Parathyroid adenoma (tissue), 2 donors: ENCODE data around the gene KCNB1.

Source experiments
- H2AFZ ChIP-seq: fragments of 300-600 bp; sonication (generic); one replicate; pipeline ENCODE4 v1.7.0; 2017; ENCODE audit warnings: antibody characterized with exemption, mild to moderate bottlenecking
- H3K27ac ChIP-seq: fragments of 300-600 bp; sonication (generic); one replicate; pipeline ENCODE4 v1.7.0; 2017
- H3K27me3 ChIP-seq: fragments of 300-600 bp; sonication (generic); one replicate; pipeline ENCODE4 v1.7.0; 2017; ENCODE audit warnings: low read length; ENCODE audit not compliant: control insufficient read depth, insufficient read depth
- H3K36me3 ChIP-seq: fragments of 300-600 bp; sonication (generic); one replicate; pipeline ENCODE4 v1.7.0; 2017; ENCODE audit warnings: low read length; ENCODE audit not compliant: control insufficient read depth, insufficient read depth
- H3K4me1 ChIP-seq: fragments of 300-600 bp; sonication (generic); one replicate; pipeline ENCODE4 v1.7.0; 2017; ENCODE audit warnings: control low read depth
- H3K4me2 ChIP-seq: fragments of 300-600 bp; sonication (generic); one replicate; pipeline ENCODE4 v1.7.0; 2017; ENCODE audit warnings: low read length
- H3K4me3 ChIP-seq: fragments of 300-600 bp; sonication (generic); one replicate; pipeline ENCODE4 v1.7.0; 2017; ENCODE audit warnings: low read depth, low read length
- H3K79me2 ChIP-seq: fragments of 300-600 bp; sonication (generic); one replicate; pipeline ENCODE4 v1.7.0; 2017; ENCODE audit warnings: control low read depth
- H3K9ac ChIP-seq: fragments of 300-600 bp; sonication (generic); one replicate; pipeline ENCODE4 v1.7.0; 2017; ENCODE audit warnings: mild to moderate bottlenecking
- H3K9me3 ChIP-seq: fragments of 300-600 bp; sonication (generic); one replicate; pipeline ENCODE4 v1.7.0; 2017; ENCODE audit warnings: low read length; ENCODE audit not compliant: control insufficient read depth
- TF ChIP-seq, protein P1 (sequence below): fragments of 300-600 bp; sonication (generic); IDR thresholded peaks from one replicate; pipeline ENCODE4 v1.7.0; 2017; ENCODE audit warnings: antibody characterized with exemption, mild to moderate bottlenecking
- donor health status: primary hyperparathyroidism.

KCNB1 gene

DNA sequence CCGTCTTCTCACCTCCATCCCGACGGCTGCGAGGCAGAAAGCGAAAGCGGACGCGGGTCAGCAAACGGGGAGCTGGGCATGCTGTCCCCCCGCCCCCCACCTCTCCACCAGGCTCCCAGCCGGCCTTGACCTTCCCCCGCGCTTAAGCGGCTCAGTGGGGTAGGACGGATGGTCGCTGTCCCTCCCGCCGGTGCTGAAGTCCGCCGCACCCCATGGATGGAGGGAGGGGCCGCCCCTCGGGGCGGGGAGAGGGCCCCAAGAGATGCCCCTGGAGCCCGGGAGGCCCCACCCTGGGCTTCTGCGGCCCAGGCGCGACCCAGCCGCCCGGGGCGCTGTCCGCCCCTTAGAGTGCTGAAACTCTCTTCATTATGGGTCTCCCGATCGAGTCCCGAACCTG is at the start of gene KCNB1:
TSS of gene KCNB1 (minus strand) at position 48 of the 397 bp plus-strand sequence. CDS start 188 bp downstream, outside the sequence.
- Histone ChIP-seq H3K36me3 (no peaks in the 10 kb centered on the region), H3K27ac (no peak within 1 kb of the TSS), H3K79me2 (no peaks in the 10 kb centered on the region), H3K27me3 (no peaks in the 10 kb centered on the region), H3K4me3 (no peak within 1 kb of the TSS), H3K4me1 (no peaks in the 10 kb centered on the region), H3K9me3 (no peaks in the 10 kb centered on the region), H3K9ac (no peak within 1 kb of the TSS), H2AFZ (peak within 1 kb of the TSS; percentile 84), H3K4me2 (peak within 1 kb of the TSS; percentile 25)
- TF ChIP-seq, protein P1, sequence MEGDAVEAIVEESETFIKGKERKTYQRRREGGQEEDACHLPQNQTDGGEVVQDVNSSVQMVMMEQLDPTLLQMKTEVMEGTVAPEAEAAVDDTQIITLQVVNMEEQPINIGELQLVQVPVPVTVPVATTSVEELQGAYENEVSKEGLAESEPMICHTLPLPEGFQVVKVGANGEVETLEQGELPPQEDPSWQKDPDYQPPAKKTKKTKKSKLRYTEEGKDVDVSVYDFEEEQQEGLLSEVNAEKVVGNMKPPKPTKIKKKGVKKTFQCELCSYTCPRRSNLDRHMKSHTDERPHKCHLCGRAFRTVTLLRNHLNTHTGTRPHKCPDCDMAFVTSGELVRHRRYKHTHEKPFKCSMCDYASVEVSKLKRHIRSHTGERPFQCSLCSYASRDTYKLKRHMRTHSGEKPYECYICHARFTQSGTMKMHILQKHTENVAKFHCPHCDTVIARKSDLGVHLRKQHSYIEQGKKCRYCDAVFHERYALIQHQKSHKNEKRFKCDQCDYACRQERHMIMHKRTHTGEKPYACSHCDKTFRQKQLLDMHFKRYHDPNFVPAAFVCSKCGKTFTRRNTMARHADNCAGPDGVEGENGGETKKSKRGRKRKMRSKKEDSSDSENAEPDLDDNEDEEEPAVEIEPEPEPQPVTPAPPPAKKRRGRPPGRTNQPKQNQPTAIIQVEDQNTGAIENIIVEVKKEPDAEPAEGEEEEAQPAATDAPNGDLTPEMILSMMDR: peak; percentile 30

DNA sequence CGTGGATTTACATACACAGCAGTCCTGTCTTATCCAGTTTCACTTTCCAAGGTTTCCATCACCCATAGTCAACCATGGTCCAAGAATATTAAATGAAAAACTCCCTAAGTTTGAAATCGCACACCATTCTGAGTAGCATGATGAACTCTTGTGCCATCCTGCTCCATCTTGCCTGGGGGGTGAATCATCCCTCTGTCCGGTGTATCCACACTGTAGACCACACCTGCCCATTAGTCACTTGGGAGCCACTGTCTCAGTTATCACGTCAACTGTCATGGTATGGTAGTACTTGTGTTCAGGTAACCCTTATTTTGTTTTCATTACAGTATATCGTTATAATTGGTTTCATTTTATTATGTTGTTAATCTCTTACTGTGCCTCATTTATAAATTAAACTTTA is 47.0 kb upstream of the KCNB1 start:
- H3K27ac ChIP-seq: no peak overlapping the region
- H2AFZ ChIP-seq: no peak overlapping the region
- H3K9ac ChIP-seq: no peak overlapping the region
- TF ChIP-seq, protein P1: no peak
- H3K9me3 ChIP-seq: no peaks in the 10 kb centered on the region
- H3K36me3 ChIP-seq: no peaks in the 10 kb centered on the region
- H3K4me3 ChIP-seq: no peak overlapping the region
- H3K4me1 ChIP-seq: no peaks in the 10 kb centered on the region
- H3K4me2 ChIP-seq: no peak overlapping the region
- H3K27me3 ChIP-seq: no peaks in the 10 kb centered on the region
- H3K79me2 ChIP-seq: no peaks in the 10 kb centered on the region

DNA sequence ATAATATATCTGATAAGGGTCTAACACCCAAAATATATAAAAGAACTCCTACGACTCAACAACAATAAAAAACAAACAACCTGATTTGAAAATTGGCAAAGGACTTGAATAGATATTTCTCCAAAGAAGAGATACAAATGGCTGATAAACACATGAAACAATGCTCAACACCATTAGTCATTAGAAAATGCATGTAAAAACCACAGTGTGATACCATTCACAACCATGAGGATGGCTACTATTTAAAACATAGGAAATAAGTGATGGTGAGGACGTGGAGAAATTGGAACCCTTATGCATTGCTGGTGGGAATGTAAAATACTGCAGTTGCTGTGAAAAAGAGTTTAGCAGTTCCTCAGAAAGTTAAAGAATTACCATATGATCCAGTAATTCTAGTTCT is 44.1 kb upstream of the KCNB1 start:
- Histone ChIP-seq H3K27ac (no peak overlapping the region), H3K36me3 (no peaks in the 10 kb centered on the region), H3K79me2 (no peaks in the 10 kb centered on the region), H2AFZ (no peak overlapping the region), H3K9me3 (no peaks in the 10 kb centered on the region), H3K9ac (no peak overlapping the region), H3K4me1 (no peaks in the 10 kb centered on the region), H3K27me3 (no peaks in the 10 kb centered on the region), H3K4me2 (no peak overlapping the region), H3K4me3 (no peak overlapping the region)
- TF ChIP-seq, protein P1: no peak

DNA sequence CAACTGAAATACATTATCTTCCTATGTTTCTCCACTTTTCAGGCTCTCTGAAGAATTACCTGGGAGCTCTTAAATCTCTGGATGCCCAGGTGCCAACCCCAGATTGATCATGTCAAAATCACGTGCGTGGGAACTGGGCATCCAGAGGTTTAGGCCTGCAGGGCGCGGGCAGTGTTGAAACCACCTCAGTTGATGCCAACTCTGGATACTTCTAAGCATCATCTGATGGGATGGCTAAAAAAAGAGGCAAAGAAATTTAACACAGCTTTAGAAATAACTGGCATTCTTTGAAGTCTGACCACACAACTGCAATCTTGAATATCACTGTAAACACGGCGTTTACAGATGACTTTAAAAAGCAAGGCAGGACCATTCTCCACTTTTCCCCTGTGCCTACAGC is 43.6 kb upstream of the KCNB1 start:
- TF ChIP-seq, protein P1: no peak
- no peak overlapping the region for H3K9ac ChIP-seq
- H3K27ac ChIP-seq: no peak overlapping the region
- H3K27me3 ChIP-seq: no peaks in the 10 kb centered on the region
- H2AFZ ChIP-seq: no peak overlapping the region
- H3K4me3 ChIP-seq: no peak overlapping the region
- no peaks in the 10 kb centered on the region for H3K36me3 ChIP-seq
- no peak overlapping the region for H3K4me2 ChIP-seq
- H3K79me2 ChIP-seq: no peaks in the 10 kb centered on the region
- no peaks in the 10 kb centered on the region for H3K4me1 ChIP-seq
- H3K9me3 ChIP-seq: no peaks in the 10 kb centered on the region

DNA sequence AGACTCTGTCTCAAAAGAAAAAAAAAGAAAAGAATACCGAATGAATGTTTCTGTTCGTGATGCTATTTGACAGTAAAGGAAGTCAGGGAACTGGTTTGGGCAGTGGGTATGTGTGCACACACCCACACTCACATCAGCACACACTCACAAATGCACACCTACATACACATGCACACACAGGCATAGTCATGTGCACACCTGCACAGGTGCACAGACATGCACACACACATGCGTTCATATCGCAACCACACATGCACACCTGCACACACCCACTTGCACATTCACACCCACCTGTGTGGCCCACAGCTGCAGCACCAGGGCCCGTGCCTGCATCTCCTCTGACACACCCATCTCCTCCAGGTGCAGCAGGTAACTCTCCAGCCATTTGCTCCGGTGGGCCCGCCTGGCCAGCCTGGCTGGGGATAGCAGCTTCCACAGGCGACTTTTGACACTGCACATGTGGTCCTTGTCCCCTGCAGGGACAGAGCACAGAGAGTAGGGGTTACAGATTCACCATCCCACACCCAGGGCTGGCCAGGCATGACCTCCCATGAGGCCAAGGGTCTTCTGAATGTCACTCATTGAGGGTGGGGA is 41.4 kb upstream of the KCNB1 start:
- H3K4me1 ChIP-seq: no peaks in the 10 kb centered on the region
- no peak overlapping the region for H3K4me2 ChIP-seq
- H3K4me3 ChIP-seq: no peak overlapping the region
- H3K9me3 ChIP-seq: no peaks in the 10 kb centered on the region
- no peak overlapping the region for H2AFZ ChIP-seq
- H3K9ac ChIP-seq: no peak overlapping the region
- TF ChIP-seq, protein P1: no peak
- no peaks in the 10 kb centered on the region for H3K36me3 ChIP-seq
- no peaks in the 10 kb centered on the region for H3K79me2 ChIP-seq
- no peak overlapping the region for H3K27ac ChIP-seq
- H3K27me3 ChIP-seq: no peaks in the 10 kb centered on the region
